ENCODE results near the gene TBC1D7. TPM values are rescaled to one million over a fixed set of nuclear protein-coding genes. Genes with fewer than 3 reads are reported as not detected.

Gene TBC1D7
- total RNA-seq, 1 donor from 2014 or later, result 36.0 TPM

DNA sequence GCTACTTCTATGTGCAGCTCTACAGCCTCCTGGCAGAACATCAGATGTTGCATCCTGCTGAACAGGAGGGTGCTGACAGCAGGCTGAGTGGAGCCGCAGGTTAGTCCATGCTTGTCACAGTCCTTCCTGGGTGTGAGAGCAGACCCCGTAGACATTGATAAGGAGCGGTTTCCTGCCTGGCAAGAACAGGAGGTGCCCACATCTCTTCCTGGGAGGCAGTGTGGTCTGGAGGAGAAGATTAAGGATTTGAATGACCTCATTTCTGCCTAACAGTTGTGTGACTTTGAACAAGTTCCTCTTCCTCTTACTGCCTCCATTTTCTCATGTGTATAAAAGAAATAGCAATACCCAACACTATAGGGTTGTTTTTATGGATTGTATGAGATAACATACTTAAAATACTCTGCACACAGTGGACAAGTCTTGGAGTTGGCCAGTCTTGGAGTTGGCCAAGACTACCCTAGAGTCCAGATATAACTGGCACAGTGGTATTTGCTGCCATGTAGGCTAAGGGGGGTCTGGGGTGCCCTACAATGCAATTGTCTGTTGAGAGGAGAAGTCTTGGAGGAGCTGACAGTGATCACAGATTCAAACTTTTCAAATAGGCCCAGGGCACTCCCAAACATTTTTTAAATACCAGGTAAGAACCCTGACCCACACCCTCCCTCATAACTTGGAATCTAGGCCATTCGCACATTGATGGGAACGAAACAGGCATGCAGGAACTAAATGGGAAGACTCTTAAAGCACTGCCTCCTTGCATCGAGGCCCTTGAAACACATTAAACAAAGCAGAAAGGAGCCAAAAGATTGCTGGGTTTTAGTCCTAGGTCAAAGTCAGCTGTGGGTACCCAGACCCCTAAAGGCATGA lies 32.6 kb upstream of the TBC1D7 start:
- intact Hi-C loops (cut with DNase I), result loop anchor here (10.0 kb wide), 1 partner anchor 124 kb away; the partner anchor contains the start of gene GFOD1
- DNase-seq (peak; percentile 71), ATAC-seq (ENCODE audit: poor library complexity) (peak; percentile 87)

DNA sequence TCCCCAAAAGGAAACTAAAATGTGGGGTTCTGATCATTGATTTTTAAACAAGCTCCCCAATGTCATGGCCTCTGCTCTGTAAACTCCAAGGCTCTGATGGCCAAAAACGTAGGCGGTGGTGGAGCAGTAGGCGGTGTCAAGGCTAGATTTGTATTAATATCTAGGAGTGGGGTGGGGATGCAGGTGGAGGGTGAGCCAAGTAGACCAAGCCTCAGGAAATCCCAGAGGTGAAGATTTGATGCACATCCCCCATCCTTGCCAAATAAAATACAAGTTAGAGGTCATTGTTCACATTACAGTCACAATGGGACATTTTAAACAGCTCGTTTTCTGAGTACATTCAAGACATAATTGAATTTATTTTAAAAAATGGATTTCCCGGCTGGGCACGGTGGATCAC lies 30.9 kb upstream of the TBC1D7 start:
- intact Hi-C loops (cut with DNase I), result no loop called here
- DNase-seq (no peak), ATAC-seq (ENCODE audit: poor library complexity) (no peak)

DNA sequence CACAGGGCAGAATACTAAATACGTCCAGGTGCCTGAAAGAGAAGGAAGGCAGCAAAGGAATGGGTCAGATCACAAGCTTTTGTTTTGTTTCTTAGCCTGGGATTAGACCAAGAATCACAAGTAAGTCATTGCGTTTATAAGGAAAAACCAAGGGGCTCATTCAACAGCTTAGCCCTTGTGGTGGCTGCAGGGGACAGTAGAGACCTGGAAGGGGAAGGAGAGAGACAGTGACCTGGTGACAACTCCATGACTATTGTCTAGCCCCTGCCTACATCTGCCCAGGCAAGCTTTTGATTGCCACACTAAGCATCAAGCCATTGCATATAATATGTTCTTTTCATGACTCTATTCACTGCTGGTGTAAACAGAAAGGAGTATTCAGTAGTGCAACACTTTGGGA lies 30.2 kb upstream of the TBC1D7 start:
- ATAC-seq (ENCODE audit: poor library complexity), result no peak
- intact Hi-C loops (cut with DNase I), result no loop called here

DNA sequence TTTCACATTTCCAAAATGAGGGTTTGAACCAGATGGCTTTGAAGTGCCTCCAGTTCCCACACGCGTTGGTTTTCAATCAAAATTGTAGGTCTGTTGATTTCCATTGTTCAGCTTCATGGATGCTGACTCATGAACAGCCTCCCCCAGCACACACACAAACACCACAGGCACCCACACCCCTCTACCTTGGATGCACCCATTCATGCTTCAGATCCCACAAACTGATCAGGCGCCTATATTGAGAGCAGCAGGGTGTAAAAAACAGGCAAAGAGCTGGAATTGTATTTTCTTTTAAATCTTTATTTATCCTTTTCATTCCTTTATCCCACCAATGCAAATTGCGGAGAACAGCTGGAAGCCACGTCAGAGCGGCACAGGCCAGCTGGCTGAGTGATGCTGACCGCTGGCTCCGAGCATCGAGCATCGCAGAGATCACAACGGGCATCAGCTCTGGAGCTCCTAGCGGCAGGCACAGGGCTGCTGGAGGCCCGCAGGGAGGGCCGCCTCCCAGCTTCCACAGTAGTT lies 29.3 kb upstream of the TBC1D7 start:
- DNase-seq (peak; percentile 66), ATAC-seq (ENCODE audit: poor library complexity) (no peak)
- intact Hi-C loops (cut with DNase I), result no loop called here

More for the DNA sequence above, 30.2 kb upstream of the TBC1D7 start:
- DNase-seq, result no peak

DNA sequence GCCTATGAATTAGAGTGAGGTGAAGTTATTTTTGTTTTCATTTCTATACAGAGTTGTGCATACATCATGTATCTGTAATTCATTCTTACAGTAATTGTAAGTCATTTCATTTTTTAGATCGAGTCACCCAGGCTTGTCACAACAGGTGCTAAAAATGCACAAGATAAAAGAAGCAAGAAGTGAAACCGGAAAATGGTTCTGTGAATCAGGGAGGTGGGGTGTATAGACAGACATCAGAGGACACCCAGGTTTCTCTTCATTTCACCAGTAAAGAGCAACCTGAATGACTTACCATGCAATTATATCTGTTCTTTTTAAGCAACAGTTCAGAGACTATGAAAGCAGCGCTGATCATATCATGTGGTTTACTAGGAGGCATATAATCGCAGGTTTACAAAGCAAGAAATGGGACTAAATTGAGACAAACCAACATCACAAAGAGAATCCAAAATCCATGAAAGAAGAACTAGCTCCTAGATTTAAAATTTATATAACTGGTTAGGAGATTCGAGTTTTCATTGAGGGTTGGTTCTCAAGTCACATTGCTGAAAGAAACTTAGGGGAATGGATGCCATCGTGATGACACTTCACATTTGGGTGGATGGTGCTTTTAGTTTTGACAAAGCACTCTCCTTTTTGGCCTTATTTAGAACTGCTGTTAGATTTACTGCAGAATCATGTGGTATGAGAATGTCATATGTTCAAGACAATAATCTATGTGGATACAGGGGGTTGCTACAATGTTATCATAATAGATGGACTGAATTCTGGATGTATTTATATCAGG lies 27.9 kb upstream of the TBC1D7 start:
- no peak for ATAC-seq (ENCODE audit: poor library complexity)
- intact Hi-C loops (cut with DNase I), result no loop called here
- DNase-seq, result no peak

DNA sequence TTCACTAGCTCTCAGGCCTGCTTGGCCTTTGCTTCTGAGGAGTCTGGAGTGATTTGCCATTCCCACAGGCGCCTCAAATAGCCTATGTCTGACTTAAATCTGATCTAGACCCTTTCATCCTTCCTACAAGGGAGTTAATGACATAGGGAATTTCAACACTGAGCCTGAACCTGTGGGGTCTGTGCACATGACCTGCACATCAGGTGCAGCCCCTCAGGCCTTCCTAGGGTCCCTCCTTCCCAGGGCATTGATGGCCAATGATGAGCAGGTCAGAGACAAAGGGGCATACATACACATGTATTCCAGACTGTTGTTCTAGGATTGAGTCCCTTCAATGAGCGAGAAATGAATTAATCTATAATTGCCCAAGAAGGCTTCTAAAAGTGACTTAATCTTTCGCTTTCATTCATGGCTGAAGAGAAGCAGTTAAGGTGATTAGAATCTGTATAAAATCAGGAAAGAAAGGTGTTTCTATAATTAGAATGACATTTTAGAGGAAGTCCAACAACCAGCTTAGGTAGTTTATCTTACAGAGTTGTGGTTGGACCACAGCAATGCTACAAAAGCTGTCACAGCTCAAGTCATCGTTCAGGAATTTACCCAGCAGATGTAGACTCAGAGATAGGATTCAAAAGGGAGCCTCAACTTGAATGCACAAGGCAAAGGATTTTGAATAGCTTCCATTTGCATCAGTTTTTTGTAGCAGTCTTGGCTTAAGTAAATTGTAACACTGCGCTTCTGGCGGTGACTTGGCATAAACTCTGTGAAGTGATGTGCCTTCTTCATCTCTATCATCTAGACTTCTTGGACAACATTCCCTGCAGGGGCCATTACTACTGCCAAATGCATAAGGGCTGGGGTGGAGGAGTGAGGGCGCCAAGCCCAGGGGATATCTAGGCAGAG lies 27.0 kb upstream of the TBC1D7 start:
- intact Hi-C loops (cut with DNase I), result no loop called here
- DNase-seq (no peak), ATAC-seq (ENCODE audit: poor library complexity) (peak; percentile 36)

DNA sequence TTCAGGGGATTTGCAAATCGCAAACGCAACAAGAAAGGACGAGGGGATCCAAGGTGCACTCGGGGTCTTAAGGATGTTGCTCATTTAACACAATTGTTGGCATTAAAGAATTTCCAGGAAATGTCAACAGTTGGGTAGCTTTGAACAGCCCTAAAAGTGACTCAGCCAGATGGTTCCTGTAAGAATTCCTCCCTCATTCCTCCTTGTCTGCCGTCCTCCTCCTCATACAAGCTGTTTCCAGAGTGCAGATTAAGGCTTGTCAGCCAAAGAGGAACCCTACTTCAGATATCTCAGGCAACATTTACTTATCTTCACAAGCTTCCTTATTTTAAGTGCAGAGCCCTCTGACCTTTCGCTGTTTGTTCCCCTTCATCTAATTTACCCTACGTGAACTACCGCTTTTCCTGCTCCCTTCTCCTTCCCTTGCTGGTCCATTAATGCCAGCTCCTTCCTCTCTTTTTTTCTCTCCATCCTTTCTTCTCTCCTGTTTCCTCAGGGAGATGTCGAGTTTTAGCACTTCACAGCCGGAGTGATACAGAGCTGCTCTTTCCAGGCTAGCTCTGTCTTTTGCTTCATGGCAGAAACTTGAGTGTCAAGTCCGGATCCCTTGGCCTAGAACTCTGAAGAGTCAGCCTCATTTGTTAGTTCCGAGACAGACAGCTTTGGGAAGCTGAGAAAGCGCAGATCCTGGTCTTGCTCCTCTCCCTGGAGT lies 26.1 kb upstream of the TBC1D7 start:
- ATAC-seq (ENCODE audit: poor library complexity) (peak; percentile 29), DNase-seq (no peak)
- intact Hi-C loops (cut with DNase I), result no loop called here

DNA sequence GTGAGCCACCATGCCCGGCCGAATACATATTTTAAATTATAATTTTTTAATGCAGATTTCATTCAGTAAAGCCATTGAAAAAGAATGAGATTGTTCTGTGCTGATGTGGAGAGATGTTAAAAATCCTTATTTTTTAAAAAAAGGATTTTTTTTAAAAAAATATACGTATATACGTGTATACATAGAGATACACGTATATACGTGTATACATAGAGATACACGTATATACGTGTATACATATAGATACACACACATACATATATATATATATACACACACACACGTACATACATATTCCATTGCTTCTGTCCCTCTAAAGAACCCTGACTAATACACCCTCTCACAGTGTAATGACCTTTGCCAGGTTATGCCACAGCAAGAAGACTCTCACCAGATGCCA lies 23.8 kb upstream of the TBC1D7 start:
- intact Hi-C loops (cut with DNase I), result no loop called here

DNA sequence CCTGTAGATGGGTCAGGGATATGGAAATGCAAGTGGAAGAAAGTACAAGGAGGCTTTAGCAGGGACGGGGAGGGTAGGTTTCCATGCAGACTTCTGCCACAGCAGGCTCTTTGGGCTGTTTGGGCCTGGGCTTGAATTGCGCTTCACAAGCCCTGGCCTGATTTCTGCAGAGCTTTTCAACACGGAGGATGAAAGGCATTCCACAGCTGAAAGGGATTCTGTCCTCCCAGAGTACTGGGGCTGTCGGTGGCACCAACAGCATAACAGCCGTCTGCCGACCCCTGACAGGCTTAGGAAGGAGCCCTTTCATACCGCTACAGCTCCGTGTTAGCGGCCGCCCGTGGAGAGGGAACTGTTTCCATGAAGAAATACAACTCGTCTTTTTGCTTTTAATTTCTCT lies 22.9 kb upstream of the TBC1D7 start:
- ATAC-seq (ENCODE audit: poor library complexity) (no peak), DNase-seq (no peak)
- intact Hi-C loops (cut with DNase I), result no loop called here

More for the DNA sequence above, 23.8 kb upstream of the TBC1D7 start:
- no peak for ATAC-seq (ENCODE audit: poor library complexity)
- DNase-seq, result no peak

DNA sequence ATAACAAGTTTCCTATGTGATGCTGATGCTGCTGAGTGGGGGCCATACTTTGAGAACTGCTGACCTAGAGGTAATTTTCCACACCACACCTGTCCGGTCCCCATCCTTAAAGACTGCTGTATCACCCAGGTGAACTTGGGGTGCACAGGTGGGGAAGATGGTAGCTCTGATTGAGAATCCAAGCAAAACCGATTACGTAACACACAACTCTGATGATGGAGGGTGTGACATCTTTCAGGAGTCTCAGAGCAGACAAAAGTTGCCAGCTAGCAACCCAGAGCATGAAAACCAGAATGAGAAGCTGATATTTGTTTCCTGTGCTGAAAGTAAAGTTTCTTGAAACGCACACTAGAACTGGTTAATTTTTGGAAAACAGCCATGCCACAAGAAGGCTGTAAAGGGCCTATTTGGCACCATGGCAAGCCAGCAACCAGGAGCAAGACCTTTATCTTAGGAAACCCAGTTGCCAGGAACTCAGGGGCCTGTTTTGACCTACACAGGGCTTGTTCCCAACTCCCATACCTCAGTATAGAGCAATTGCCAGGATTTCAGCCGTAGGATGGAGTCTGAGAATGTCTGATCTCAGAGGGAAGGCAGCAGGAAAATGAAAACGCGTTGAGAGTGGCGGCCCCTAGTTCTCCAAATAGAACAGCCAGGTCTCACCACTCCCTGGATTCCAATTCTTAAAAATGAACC lies 21.6 kb upstream of the TBC1D7 start:
- intact Hi-C loops (cut with DNase I), result no loop called here
- DNase-seq (no peak), ATAC-seq (ENCODE audit: poor library complexity) (peak; percentile 17)

DNA sequence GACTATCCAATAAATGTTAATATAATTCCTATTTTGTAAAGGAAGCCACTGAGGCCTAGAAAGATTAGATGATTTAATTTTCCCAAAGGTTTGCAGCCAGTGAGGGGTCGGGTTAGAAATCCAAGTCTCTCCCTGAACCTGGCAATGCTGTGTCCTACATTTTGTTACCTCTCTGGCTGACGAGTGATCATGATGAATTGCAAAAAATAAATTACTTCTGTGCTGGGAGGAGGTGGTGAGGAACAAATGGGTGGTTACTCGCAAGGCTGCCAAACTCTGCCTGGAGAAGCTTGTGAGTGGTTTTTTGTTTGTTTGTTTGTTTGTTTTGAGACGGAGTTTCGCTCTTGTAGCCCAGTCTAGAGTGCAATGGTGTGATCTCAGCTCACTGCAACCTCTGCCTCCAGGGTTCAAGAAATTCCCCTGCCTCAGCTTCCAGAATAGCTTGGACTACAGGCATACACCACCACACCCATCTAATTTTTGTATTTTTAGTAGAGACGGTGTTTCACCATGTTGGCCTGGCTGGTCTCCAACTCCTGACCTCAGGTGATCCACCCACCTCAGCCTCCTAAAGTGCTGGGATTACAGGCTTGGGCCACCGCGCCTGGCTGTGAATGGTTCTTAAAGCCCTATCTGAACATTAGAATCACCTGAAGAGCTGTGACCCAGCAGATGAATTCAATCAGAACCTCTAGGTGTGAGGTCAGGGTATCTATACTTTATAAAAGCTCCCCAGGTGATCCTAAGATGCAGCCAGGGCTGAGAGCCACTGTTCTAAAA lies 20.2 kb upstream of the TBC1D7 start:
- DNase-seq (no peak), ATAC-seq (ENCODE audit: poor library complexity) (no peak)
- intact Hi-C loops (cut with DNase I), result no loop called here

DNA sequence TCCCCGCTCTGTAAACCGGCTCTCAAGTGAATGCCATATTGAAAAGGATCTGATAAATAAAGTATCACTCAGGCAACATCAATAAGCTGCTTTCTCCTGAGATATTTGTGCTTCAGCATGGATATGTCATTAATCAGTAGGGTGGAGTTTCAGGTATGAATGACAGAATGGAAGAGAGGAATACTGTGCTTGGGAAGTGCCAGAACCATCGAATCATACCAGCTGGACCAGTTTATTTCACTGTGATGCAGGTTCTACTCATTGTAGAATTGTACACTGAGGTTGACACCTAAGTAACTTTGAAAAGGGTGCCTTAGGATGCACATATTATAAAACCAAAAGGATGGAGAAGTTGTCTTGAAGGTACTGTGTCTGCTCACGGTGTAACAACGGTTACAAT lies 17.9 kb upstream of the TBC1D7 start:
- ATAC-seq (ENCODE audit: poor library complexity) (no peak), DNase-seq (no peak)
- intact Hi-C loops (cut with DNase I), result no loop called here

DNA sequence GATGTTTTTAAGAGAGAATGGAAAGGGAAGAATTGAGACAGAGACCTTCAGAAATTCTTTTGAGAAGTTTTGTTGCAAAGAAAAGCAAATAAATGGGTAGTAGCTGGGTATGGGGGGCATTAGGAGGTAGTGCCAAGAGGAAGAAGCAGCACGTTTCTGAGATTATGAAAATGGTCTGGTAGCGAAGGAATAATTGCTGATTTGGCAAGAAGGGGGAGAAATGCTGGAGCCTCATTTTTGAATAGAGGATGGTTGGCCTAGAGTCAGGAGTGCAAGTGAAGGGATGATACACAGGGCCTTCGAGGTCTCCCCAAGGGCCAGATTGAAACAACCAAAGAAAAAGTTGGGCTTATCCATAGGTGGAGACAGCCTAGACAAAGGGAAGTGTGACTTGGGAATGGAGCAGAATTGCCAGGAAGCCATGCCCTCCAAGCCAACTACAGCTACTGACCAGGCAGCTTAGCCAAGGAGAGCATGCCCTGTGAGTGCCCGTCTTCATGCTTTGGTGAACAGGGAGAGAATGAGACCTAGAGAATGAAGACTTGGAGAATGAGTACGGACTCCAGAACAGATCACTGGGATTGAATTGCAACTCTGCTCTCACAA lies 14.2 kb upstream of the TBC1D7 start:
- ATAC-seq (ENCODE audit: poor library complexity), result no peak
- intact Hi-C loops (cut with DNase I), result no loop called here
- DNase-seq, result no peak

DNA sequence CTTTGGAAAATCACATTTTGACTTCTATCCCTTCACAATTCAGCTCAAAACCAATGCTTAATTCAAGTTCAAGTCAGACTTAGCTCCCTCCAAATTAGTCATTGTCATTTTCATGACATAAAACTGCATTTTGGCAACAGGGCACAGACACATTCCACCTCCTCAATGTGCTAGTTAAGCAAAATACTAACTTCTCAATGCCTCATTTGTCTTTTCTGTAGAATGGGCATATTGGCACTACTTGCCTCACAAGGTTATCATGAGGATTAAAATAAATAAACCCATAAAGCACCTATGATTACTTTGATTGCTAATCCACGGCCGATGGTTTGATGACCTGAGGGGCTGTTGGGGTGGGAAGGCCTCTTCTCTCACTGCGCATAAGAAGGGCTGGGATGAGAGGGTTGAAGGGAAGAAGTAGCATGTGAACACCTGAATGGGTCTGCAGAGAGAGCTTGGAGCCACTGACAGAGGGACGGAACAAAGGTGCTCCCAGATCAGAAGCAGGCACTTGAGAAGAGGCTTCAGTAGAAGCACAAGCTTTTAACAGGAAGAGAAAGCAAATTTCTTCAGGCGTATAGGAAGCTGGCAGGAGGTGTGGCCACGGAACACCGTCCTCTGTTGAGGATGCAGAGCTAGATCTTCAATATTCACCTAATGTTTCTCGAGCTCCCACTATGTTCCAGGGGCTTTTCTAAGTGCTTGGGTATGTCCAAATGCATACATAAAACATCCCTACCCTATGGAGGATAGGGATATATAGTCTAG lies 11.7 kb upstream of the TBC1D7 start:
- no peak for DNase-seq
- no peak for ATAC-seq (ENCODE audit: poor library complexity)
- intact Hi-C loops (cut with DNase I), result loop anchor here (5.0 kb wide), 2 partner anchors 57 to 197 kb away; no protein-coding TSS in a partner anchor

DNA sequence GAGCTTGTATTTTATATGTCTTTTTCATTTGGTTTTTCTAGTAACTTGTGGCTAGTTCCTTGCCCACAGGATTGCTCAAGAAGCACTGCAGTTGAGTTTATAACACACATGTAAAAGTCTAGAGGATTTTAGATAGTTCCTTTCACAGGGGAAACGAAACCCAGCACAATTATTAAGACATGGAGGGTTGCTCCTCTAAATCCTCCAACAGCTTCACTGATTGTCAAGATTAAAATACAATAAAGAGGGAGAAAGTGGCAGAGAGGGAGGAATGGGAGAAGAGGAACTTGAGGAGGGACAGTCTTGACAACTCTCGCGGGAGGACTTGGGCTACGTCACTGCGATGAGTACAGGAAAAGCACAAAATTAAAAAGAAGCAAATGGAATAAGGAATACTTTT lies 9.7 kb upstream of the TBC1D7 start:
- DNase-seq (no peak), ATAC-seq (ENCODE audit: poor library complexity) (no peak)
- intact Hi-C loops (cut with DNase I), result loop anchor here (5.0 kb wide), 2 partner anchors 59 to 199 kb away; no protein-coding TSS in a partner anchor

Data from Right ventricle myocardium superior (tissue), 1 donor.